Measurements from ENCODE around the gene ARHGEF1.

DNA sequence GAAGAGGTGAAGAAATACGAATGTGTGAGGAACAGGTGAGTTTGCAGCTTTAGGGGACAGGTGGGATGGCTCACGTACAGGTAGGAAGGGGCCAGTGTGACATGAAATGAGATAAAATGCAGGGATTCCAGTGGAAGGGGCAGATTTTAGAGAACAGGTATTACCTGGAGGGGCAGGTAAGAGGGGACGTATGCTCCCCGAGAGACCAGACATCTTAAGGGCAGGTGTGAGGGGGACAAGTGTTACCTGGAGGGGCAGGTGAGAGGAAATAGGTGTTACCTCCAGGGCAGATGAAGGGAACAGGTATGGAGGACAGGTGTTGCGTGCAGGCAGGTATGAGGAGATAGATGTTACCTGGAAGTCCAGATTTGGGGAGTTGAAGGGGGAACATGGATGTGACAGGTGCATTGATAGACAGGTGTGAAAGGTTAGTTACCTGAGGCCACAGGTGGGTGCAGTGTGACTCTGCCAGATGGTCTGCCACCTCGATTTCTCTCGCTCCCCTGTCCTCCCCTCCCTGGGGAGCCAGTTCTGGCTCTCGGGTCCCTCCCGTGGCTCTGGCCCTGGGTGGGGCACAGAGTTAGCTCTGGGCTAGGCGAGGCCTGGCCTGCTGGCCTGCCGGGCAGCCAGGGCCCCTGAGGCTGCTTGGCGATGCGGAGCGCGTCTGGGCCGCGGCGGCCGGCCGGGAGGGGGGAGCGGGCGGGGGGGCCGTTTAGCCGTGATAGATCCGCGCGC is 43.2 kb downstream of the ARHGEF1 start:
- no peak for TF ChIP-seq EZH2 (IDR thresholded peaks at IDR 0.05; ENCODE audit: borderline replicate concordance, low read length)
- TF ChIP-seq, protein P1, sequence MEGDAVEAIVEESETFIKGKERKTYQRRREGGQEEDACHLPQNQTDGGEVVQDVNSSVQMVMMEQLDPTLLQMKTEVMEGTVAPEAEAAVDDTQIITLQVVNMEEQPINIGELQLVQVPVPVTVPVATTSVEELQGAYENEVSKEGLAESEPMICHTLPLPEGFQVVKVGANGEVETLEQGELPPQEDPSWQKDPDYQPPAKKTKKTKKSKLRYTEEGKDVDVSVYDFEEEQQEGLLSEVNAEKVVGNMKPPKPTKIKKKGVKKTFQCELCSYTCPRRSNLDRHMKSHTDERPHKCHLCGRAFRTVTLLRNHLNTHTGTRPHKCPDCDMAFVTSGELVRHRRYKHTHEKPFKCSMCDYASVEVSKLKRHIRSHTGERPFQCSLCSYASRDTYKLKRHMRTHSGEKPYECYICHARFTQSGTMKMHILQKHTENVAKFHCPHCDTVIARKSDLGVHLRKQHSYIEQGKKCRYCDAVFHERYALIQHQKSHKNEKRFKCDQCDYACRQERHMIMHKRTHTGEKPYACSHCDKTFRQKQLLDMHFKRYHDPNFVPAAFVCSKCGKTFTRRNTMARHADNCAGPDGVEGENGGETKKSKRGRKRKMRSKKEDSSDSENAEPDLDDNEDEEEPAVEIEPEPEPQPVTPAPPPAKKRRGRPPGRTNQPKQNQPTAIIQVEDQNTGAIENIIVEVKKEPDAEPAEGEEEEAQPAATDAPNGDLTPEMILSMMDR (conservative IDR thresholded peaks at IDR 0.05 in 1 of 2, IDR thresholded peaks at IDR 0.05 in 1 of 2; ENCODE audit: extremely low read depth in 1 of 2, insufficient read depth in 1 of 2, low read depth in 1 of 2, low read length in 2 of 2): no peak
